Retinal pigment epithelial cell (primary cell): Measurements from ENCODE around the gene HAGHL.
"Not testable (repeated sequence)": the region's sequence is repeated elsewhere in the genome, so short reads cannot be mapped to it uniquely, and the experiment has no call there.

ENCODE experiments used
- DNase-seq: peaks from one replicate; pipeline ENCODE4 v3.0.0-alpha.2; 2010; ENCODE audit warnings: low read depth
- H3K4me3 ChIP-seq: 2 replicates; pipeline ENCODE4 v1.5.1; 2011; ENCODE audit warnings: mild to moderate bottlenecking, low read length, control low read depth, moderate library complexity
- TF ChIP-seq, protein P1 (sequence below): conservative IDR thresholded peaks from 2 replicates; pipeline ENCODE4 v1.5.1; 2011; ENCODE audit warnings: low read depth, low read length, control low read depth, inconsistent platforms

The HAGHL gene

DNA sequence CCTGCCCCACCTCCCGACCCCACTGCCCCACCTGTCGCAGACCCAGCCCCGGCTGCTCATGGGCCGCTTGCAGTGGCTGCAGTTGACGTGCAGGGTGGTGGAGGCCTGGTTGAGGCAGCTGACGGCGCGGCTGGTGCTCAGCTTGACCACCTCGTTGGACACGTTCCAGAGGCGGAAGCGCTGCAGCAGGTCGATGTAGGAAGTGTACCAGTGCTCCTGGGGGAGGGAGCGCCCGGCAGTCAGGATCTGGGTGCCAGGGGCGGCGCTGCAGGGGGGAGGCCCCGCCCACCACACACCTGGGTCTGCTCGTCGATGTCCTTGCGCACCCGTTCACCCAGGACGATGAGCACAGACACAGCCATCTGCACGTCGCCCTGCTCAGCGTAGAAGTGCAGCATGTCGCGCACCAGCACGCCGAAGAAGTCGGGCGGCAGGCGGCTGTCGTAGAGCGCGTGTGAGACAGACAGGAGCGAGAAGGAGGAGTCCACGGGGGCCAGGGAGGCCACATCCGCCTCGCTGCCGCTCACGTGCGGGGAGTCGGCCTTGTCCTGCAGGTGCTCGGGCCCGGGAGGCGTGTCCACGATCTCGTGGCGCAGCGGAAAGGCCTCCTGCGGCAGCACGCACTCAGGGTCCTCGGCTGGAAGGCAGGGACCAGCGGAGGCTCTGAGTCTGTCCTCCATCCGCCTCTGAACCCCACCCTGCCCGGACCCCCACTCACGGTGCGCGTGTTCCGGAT lies 41.8 kb upstream of the HAGHL start:
- DNase-seq, result no peak
- H3K4me3 ChIP-seq, result no peak overlapping the region
- TF ChIP-seq, protein P1, sequence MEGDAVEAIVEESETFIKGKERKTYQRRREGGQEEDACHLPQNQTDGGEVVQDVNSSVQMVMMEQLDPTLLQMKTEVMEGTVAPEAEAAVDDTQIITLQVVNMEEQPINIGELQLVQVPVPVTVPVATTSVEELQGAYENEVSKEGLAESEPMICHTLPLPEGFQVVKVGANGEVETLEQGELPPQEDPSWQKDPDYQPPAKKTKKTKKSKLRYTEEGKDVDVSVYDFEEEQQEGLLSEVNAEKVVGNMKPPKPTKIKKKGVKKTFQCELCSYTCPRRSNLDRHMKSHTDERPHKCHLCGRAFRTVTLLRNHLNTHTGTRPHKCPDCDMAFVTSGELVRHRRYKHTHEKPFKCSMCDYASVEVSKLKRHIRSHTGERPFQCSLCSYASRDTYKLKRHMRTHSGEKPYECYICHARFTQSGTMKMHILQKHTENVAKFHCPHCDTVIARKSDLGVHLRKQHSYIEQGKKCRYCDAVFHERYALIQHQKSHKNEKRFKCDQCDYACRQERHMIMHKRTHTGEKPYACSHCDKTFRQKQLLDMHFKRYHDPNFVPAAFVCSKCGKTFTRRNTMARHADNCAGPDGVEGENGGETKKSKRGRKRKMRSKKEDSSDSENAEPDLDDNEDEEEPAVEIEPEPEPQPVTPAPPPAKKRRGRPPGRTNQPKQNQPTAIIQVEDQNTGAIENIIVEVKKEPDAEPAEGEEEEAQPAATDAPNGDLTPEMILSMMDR, result no peak

DNA sequence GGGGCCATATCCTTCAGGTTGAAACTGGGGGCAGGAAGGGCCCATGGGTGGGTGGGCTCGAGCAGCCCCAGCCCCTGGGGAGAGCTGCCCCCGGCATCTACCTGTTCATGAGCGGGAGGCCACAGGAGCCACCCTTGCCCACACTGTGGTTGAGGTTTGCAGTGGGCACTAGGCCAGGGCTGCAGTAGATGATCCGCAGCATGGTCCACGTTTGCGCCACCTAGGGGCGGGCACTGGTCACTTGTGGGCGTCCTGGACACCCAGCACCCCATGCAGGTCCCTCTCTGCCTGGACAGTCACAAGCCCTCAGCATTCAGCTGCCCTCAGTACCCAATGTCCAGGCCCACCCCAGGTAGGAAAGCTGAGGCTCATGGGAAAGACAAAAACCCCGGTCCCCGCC lies 40.9 kb upstream of the HAGHL start:
- TF ChIP-seq, protein P1, result peak; percentile 61
- H3K4me3 ChIP-seq, result no peak overlapping the region
- no peak for DNase-seq

DNA sequence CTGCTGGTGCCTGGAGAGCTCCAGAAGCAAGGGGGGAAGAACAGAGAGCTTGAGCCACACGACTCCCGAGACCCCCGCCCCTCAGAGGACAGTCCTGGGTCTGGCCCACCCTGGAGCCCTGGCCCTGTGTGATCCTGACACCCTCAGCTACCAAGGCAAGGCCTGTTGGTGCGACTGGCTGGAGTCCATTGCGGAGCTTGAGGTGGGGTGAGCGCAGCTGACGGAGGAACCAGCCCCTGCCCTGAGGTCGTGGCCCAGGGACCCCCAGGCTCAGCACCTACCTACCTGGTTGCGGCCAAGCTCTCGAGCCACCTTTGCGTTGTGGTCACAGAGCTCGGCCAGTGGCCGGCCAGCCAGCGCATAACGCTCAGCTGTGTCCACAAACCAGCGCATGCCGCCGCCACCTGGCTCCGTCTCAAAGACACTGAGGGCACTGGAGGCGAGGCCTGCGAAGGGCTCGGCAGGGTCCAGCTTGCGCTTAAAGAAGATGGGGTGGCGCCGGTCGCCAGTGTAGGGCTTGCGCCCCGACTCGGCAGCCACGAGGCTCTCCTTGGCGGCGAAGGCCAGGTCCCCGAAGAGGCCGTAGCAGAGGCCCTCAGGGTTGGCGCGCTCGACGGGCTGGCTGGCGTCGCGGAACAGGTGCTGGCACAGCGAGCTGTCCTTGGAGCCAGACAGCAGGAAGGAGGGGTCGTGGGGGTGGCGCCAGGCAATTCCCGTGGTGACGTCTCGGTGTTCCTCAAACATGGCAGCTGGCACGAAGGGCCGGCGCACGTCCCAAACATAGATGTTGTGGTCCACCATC lies 40.2 kb upstream of the HAGHL start:
- no peak overlapping the region for H3K4me3 ChIP-seq
- DNase-seq, result no peak
- TF ChIP-seq, protein P1, result no peak

DNA sequence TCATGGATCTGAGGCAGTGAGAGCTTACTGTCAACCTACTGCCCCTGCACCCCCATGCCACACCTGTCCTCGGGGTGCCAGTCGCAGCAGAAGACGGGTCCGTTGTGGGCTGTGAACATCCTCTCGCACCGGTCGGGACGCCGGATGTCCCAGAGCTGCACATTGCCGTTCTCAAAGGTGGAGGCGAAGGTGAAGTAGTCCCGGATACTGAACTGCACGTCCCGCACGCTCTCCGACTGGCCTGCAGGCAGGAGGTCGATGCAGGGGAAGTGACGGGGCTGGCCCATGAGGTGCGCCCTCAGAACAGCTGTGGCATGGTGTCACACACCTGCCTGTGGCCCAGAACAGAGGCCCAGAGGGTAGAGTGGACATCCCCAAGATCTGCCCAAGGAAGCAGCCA lies 39.4 kb upstream of the HAGHL start:
- TF ChIP-seq, protein P1, result no peak
- no peak overlapping the region for H3K4me3 ChIP-seq

DNA sequence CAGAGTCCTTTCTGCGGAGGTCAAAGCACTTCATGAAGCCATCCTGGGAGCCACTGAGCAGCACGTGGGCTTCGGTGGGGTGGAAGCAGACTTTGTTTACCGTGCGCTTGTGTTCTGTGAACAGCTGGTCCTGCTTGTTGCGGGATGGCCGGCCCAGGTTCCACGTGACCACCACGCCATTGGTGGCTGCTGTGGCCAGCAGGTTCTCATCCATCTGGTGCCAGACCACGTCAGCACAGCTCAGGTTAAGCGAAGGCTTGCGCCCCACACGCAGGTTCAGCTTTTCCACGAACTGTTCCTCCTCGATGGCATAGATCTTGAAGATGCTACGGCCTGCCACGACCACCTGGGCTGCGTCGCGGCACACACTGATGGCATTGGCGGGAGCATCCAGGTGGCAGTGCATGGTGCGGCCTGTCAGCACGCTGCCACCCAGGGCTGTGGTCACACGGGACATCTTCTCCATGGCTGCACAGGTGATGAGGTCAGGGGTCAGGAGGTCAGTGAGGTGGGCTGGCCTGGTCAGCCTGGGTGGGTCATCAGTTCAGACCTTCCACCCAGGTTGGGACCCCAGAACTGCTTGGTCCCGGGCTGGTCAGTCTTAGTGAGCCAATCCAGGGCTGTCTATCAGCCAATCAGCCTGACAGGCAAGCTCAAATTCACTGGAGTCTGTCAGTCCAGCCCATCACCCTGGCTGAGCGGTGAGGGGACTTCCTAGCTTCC lies 37.6 kb upstream of the HAGHL start:
- peak overlapping the region; percentile 78 for H3K4me3 ChIP-seq
- TF ChIP-seq, protein P1, result no peak
- no peak for DNase-seq

More for the DNA sequence above, 39.4 kb upstream of the HAGHL start:
- no peak for DNase-seq

DNA sequence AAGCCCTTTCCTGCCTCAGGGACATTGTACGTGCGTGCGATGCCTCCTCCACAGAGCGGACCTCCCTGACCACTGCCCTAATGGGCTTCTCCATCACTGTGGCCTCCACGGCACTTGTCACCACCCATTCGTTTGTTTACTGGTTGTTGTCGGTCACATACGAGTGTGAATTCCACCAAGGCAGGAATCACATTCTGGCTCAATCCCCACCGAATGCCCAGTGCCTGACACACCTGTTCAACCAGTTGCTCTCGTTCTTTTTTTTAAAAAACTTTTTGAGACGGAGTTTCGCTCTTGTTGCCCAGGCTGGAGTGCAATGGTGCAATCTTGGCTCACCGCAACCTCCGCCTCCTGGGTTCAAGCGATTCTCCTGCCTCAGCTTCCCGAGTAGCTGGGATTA lies 35.7 kb upstream of the HAGHL start:
- H3K4me3 ChIP-seq, DNase-seq: not testable (repeated sequence)

DNA sequence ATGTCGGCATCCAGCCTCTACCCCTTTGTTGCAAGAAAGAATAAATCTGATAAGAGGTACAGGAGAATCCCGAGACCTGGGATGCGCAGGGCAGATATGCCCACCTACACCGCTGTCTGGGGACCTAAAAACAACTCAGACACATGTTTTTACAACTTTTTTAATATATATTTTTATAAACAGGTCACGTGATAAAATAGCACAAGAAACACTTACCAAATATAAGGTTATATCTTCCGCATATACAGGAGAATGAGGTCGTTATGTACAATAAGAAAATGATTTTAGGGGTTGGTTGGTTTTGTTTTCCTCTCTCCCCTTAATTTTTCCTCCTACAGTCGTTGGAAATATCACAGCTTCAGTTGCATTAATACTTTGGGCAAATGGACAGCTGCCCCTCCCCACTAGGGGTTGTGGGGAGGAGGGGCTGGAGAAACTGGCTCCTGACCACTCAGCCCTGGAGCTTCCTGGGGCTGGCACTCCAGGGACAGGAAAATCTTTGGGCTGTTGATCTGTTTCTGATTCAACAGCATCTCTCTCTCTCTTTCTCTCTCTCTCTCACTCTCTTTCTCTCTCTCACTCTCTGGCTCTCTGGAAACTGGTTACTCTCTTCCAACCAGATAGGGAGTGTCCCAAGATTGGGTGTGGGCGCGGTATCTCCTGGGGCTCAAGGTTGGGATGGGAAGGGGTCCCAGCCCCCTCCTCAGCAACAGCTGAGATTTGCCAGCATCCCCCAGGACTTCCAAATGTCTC lies 34.4 kb upstream of the HAGHL start:
- TF ChIP-seq, protein P1, result no peak
- no peak overlapping the region for H3K4me3 ChIP-seq
- DNase-seq, result no peak
